Neural progenitor cell (in vitro differentiated cells): ENCODE measurements around the gene MTR. TPM values are rescaled to one million over a fixed set of nuclear protein-coding genes. Genes with fewer than 3 reads are reported as not detected.

Source experiments
- DNase-seq: peaks from one replicate; pipeline ENCODE4 v3.0.0-alpha.2; 2016; ENCODE audit warnings: low spot score
- H2AFZ ChIP-seq: fragments of 200-600 bp; sonication (generic); replicated peaks from 2 replicates; pipeline ENCODE4 v1.6.1; 2016; ENCODE audit warnings: antibody characterized with exemption
- H3F3A ChIP-seq: fragments of 200-600 bp; sonication (generic); 2 replicates; pipeline ENCODE4 v1.6.1; 2016; ENCODE audit warnings: antibody characterized with exemption, low read depth
- H3K27ac ChIP-seq: fragments of 200-600 bp; sonication (generic); 2 replicates; pipeline ENCODE4 v1.5.1; 2016; ENCODE audit warnings: mild to moderate bottlenecking
- H3K27me3 ChIP-seq: fragments of 200-600 bp; sonication (generic); 2 replicates; pipeline ENCODE4 v1.6.1; 2016; ENCODE audit warnings: mild to moderate bottlenecking, moderate library complexity
- H3K36me3 ChIP-seq: fragments of 200-600 bp; sonication (generic); 2 replicates; pipeline ENCODE4 v1.5.1; 2016
- H3K4me1 ChIP-seq: fragments of 200-600 bp; sonication (generic); 2 replicates; pipeline ENCODE4 v1.6.1; 2016; ENCODE audit warnings: mixed run types
- H3K4me2 ChIP-seq: fragments of 200-600 bp; sonication (generic); 2 replicates; pipeline ENCODE4 v1.6.1; 2016
- H3K4me3 ChIP-seq: fragments of 200-600 bp; sonication (generic); 2 replicates; pipeline ENCODE4 v1.5.1; 2016
- H3K79me2 ChIP-seq: fragments of 200-600 bp; sonication (generic); 2 replicates; pipeline ENCODE4 v1.6.1; 2016; ENCODE audit warnings: low read depth
- H3K9ac ChIP-seq: fragments of 200-600 bp; sonication (generic); 2 replicates; pipeline ENCODE4 v1.6.1; 2016
- H3K9me3 ChIP-seq: fragments of 200-600 bp; sonication (generic); 2 replicates; pipeline ENCODE4 v1.5.1; 2016; ENCODE audit warnings: low read depth
- H4K20me1 ChIP-seq: fragments of 200-600 bp; sonication (generic); 2 replicates; pipeline ENCODE4 v1.6.1; 2016; ENCODE audit warnings: low read depth
- H3K27ac Mint-ChIP-seq: 3 replicates; pipeline ENCODE4 v1.8.0; 2021; ENCODE audit warnings: mixed read lengths
- H3K27me3 Mint-ChIP-seq: 2 replicates; pipeline ENCODE4 v1.8.0; 2022; ENCODE audit warnings: low read depth, mild to moderate bottlenecking, inconsistent platforms, moderate library complexity, mixed read lengths; ENCODE audit not compliant: insufficient read depth
- H3K36me3 Mint-ChIP-seq: 3 replicates; pipeline ENCODE4 v1.8.0; 2021; ENCODE audit warnings: mixed read lengths
- H3K4me1 Mint-ChIP-seq: 3 replicates; pipeline ENCODE4 v1.8.0; 2021; ENCODE audit warnings: mixed read lengths
- H3K4me3 Mint-ChIP-seq: 3 replicates; pipeline ENCODE4 v1.8.0; 2021; ENCODE audit warnings: mild to moderate bottlenecking, moderate library complexity, mixed read lengths
- H3K9me3 Mint-ChIP-seq: 3 replicates; pipeline ENCODE4 v1.8.0; 2020; ENCODE audit warnings: mixed read lengths
- CTCF ChIP-seq: fragments of 200-600 bp; sonication (generic); IDR thresholded peaks from 2 replicates; pipeline ENCODE4 v1.5.1; 2017; ENCODE audit warnings: antibody characterized with exemption, mild to moderate bottlenecking
- EZH2 ChIP-seq: fragments of 200-600 bp; sonication (generic); IDR thresholded peaks from 2 replicates; pipeline ENCODE4 v1.6.1; 2017; ENCODE audit warnings: antibody characterized with exemption, mild to moderate bottlenecking, moderate library complexity
- EZH2phosphoT487 ChIP-seq: fragments of 200-600 bp; sonication (generic); IDR thresholded peaks from 2 replicates; pipeline ENCODE4 v1.6.1; 2017; ENCODE audit warnings: antibody characterized with exemption
- total RNA-seq: library from RNA; depleted of rRNA; stranded (reverse); fragments of >200 nt; gene quantifications from 2 replicates; pipeline ENCODE4 v1.2.3, GENCODE V29; 2015; ENCODE audit warnings: low replicate concordance

Gene MTR
- total RNA-seq, 1 donor from 2014 or later, result 27.3 TPM

- Histone ChIP-seq H2AFZ (no peak overlapping the region), H3K27me3 (no peaks in the 10 kb centered on the region), H3F3A (no peaks in the 10 kb centered on the region), H3K9ac (no peak overlapping the region), H3K4me1 (no peaks in the 10 kb centered on the region), H4K20me1 (no peaks in the 10 kb centered on the region), H3K36me3 (no peaks in the 10 kb centered on the region), H3K27ac (no peak overlapping the region), H3K9me3 (no peaks in the 10 kb centered on the region), H3K79me2 (no peaks in the 10 kb centered on the region), H3K4me3 (no peak overlapping the region), H3K4me2 (no peak overlapping the region)
- no peak for DNase-seq
- Mint-ChIP-seq H3K4me3 (no peak overlapping the region), H3K27ac (no peak overlapping the region), H3K27me3 (peaks cover 2% of the 10 kb centered on the region), H3K4me1 (no peaks in the 10 kb centered on the region), H3K36me3 (no peaks in the 10 kb centered on the region), H3K9me3 (no peaks in the 10 kb centered on the region)
- TF ChIP-seq EZH2 (no peak), CTCF (no peak)
Measured at GRCh38 chr1:236751935-236752334, 43.2 kb upstream of the MTR start.

- H3K9me3 ChIP-seq, result no peaks in the 10 kb centered on the region
Measured at GRCh38 chr1:236753516-236753915, 41.6 kb upstream of the MTR start.

GRCh38 chr1:236753964-236754363, 41.1 kb upstream of the MTR start:
- no peak overlapping the region for H2AFZ ChIP-seq
- H3K9me3 Mint-ChIP-seq, result no peaks in the 10 kb centered on the region
- no peaks in the 10 kb centered on the region for H4K20me1 ChIP-seq
- H3K4me3 Mint-ChIP-seq, result no peak overlapping the region
- no peaks in the 10 kb centered on the region for H3K4me1 ChIP-seq
- no peak overlapping the region for H3K27ac Mint-ChIP-seq
- H3K4me2 ChIP-seq, result no peak overlapping the region
- H3K36me3 ChIP-seq, result no peaks in the 10 kb centered on the region
- H3K79me2 ChIP-seq, result no peaks in the 10 kb centered on the region
- H3K27ac ChIP-seq, result no peak overlapping the region
- no peaks in the 10 kb centered on the region for H3K4me1 Mint-ChIP-seq
- no peaks in the 10 kb centered on the region for H3F3A ChIP-seq
- no peaks in the 10 kb centered on the region for H3K9me3 ChIP-seq
- no peak overlapping the region for H3K4me3 ChIP-seq
- no peak overlapping the region for H3K9ac ChIP-seq
- peaks cover 2% of the 10 kb centered on the region for H3K27me3 Mint-ChIP-seq
- no peak for DNase-seq
- H3K27me3 ChIP-seq, result no peaks in the 10 kb centered on the region
- no peak for TF ChIP-seq EZH2phosphoT487
- no peak for TF ChIP-seq CTCF
- TF ChIP-seq EZH2, result no peak
- no peaks in the 10 kb centered on the region for H3K36me3 Mint-ChIP-seq

More at GRCh38 chr1:236753516-236753915, 41.6 kb upstream of the MTR start:
- no peaks in the 10 kb centered on the region for H3F3A ChIP-seq
- H3K4me1 Mint-ChIP-seq, result no peaks in the 10 kb centered on the region
- no peak overlapping the region for H2AFZ ChIP-seq
- no peak overlapping the region for H3K4me3 Mint-ChIP-seq
- TF ChIP-seq EZH2phosphoT487, result no peak
- peak; percentile 45 for TF ChIP-seq CTCF
- no peak for TF ChIP-seq EZH2
- H3K4me3 ChIP-seq, result no peak overlapping the region
- H3K79me2 ChIP-seq, result no peaks in the 10 kb centered on the region
- H3K27ac ChIP-seq, result no peak overlapping the region
- peaks cover 2% of the 10 kb centered on the region for H3K27me3 Mint-ChIP-seq
- no peaks in the 10 kb centered on the region for H3K4me1 ChIP-seq
- H3K36me3 Mint-ChIP-seq, result no peaks in the 10 kb centered on the region
- H3K4me2 ChIP-seq, result no peak overlapping the region
- DNase-seq, result peak; percentile 49
- no peaks in the 10 kb centered on the region for H3K9me3 Mint-ChIP-seq
- H3K27ac Mint-ChIP-seq, result no peak overlapping the region
- H3K27me3 ChIP-seq, result no peaks in the 10 kb centered on the region
- H3K9ac ChIP-seq, result no peak overlapping the region
- H3K36me3 ChIP-seq, result no peaks in the 10 kb centered on the region
- H4K20me1 ChIP-seq, result no peaks in the 10 kb centered on the region
